ENCODE measurements around the gene GLIS1.

GLIS1 gene

GRCh38 chr1:53682881-53683280 is 56.1 kb downstream of the GLIS1 start:
- no peaks in the 10 kb centered on the region for H3K9me3 ChIP-seq (ENCODE audit: control insufficient read depth, low read depth, low read length)
- H3K27me3 ChIP-seq (ENCODE audit: control insufficient read depth, insufficient read depth, low read length) = peaks cover 39% of the 10 kb centered on the region
- no peak overlapping the region for H3K4me3 ChIP-seq (ENCODE audit: low read length)
- H3K4me1 ChIP-seq (ENCODE audit: control insufficient read depth, low read depth, low read length) = peaks cover 13% of the 10 kb centered on the region
- H3K27ac ChIP-seq (ENCODE audit: low read length) = no peak overlapping the region
- no peaks in the 10 kb centered on the region for H3K36me3 ChIP-seq (ENCODE audit: control insufficient read depth, low read depth, low read length)
- H3K9ac ChIP-seq (ENCODE audit: low read length) = no peak overlapping the region

- Histone ChIP-seq H3K4me1 (ENCODE audit: control insufficient read depth, low read depth, low read length) (peaks cover 13% of the 10 kb centered on the region), H3K36me3 (ENCODE audit: control insufficient read depth, low read depth, low read length) (no peaks in the 10 kb centered on the region), H3K27me3 (ENCODE audit: control insufficient read depth, insufficient read depth, low read length) (peaks cover 39% of the 10 kb centered on the region), H3K27ac (ENCODE audit: low read length) (no peak overlapping the region), H3K9ac (ENCODE audit: low read length) (no peak overlapping the region), H3K9me3 (ENCODE audit: control insufficient read depth, low read depth, low read length) (no peaks in the 10 kb centered on the region), H3K4me3 (ENCODE audit: low read length) (no peak overlapping the region)
Observed at GRCh38 chr1:53681977-53682685, 56.8 kb downstream of the GLIS1 start.

- H3K27me3 ChIP-seq (ENCODE audit: control insufficient read depth, insufficient read depth, low read length) = peaks cover 36% of the 10 kb centered on the region
- no peaks in the 10 kb centered on the region for H3K9me3 ChIP-seq (ENCODE audit: control insufficient read depth, low read depth, low read length)
- H3K4me1 ChIP-seq (ENCODE audit: control insufficient read depth, low read depth, low read length) = peaks cover 13% of the 10 kb centered on the region
- H3K36me3 ChIP-seq (ENCODE audit: control insufficient read depth, low read depth, low read length) = no peaks in the 10 kb centered on the region
- no peak overlapping the region for H3K4me3 ChIP-seq (ENCODE audit: low read length)
- H3K9ac ChIP-seq (ENCODE audit: low read length) = no peak overlapping the region
- H3K27ac ChIP-seq (ENCODE audit: low read length) = no peak overlapping the region
Observed at GRCh38 chr1:53681351-53681976, 57.5 kb downstream of the GLIS1 start.

- Histone ChIP-seq H3K9me3 (ENCODE audit: control insufficient read depth, low read depth, low read length) (no peaks in the 10 kb centered on the region), H3K9ac (ENCODE audit: low read length) (no peak overlapping the region), H3K36me3 (ENCODE audit: control insufficient read depth, low read depth, low read length) (no peaks in the 10 kb centered on the region), H3K4me1 (ENCODE audit: control insufficient read depth, low read depth, low read length) (peaks cover 13% of the 10 kb centered on the region), H3K27me3 (ENCODE audit: control insufficient read depth, insufficient read depth, low read length) (peaks cover 30% of the 10 kb centered on the region), H3K4me3 (ENCODE audit: low read length) (no peak overlapping the region), H3K27ac (ENCODE audit: low read length) (no peak overlapping the region)
Observed at GRCh38 chr1:53680868-53681267, 58.1 kb downstream of the GLIS1 start.

- H3K27me3 ChIP-seq (ENCODE audit: control insufficient read depth, insufficient read depth, low read length) = peaks cover 15% of the 10 kb centered on the region
- no peak overlapping the region for H3K27ac ChIP-seq (ENCODE audit: low read length)
- H3K9me3 ChIP-seq (ENCODE audit: control insufficient read depth, low read depth, low read length) = no peaks in the 10 kb centered on the region
- H3K4me1 ChIP-seq (ENCODE audit: control insufficient read depth, low read depth, low read length) = peaks cover 8% of the 10 kb centered on the region
- H3K4me3 ChIP-seq (ENCODE audit: low read length) = no peak overlapping the region
- no peak overlapping the region for H3K9ac ChIP-seq (ENCODE audit: low read length)
- H3K36me3 ChIP-seq (ENCODE audit: control insufficient read depth, low read depth, low read length) = no peaks in the 10 kb centered on the region
Observed at GRCh38 chr1:53678938-53679825, 59.8 kb downstream of the GLIS1 start.

- Histone ChIP-seq H3K4me1 (ENCODE audit: control insufficient read depth, low read depth, low read length) (peaks cover 8% of the 10 kb centered on the region), H3K4me3 (ENCODE audit: low read length) (no peak overlapping the region), H3K27me3 (ENCODE audit: control insufficient read depth, insufficient read depth, low read length) (peaks cover 15% of the 10 kb centered on the region), H3K36me3 (ENCODE audit: control insufficient read depth, low read depth, low read length) (no peaks in the 10 kb centered on the region), H3K9ac (ENCODE audit: low read length) (no peak overlapping the region), H3K27ac (ENCODE audit: low read length) (no peak overlapping the region), H3K9me3 (ENCODE audit: control insufficient read depth, low read depth, low read length) (no peaks in the 10 kb centered on the region)
Observed at GRCh38 chr1:53678507-53678906, 60.5 kb downstream of the GLIS1 start.

- Histone ChIP-seq H3K4me3 (ENCODE audit: low read length) (no peak overlapping the region), H3K9me3 (ENCODE audit: control insufficient read depth, low read depth, low read length) (no peaks in the 10 kb centered on the region), H3K36me3 (ENCODE audit: control insufficient read depth, low read depth, low read length) (no peaks in the 10 kb centered on the region), H3K4me1 (ENCODE audit: control insufficient read depth, low read depth, low read length) (peaks cover 12% of the 10 kb centered on the region), H3K27me3 (ENCODE audit: control insufficient read depth, insufficient read depth, low read length) (peaks cover 11% of the 10 kb centered on the region), H3K9ac (ENCODE audit: low read length) (no peak overlapping the region), H3K27ac (ENCODE audit: low read length) (no peak overlapping the region)
Observed at GRCh38 chr1:53678046-53678445, 60.9 kb downstream of the GLIS1 start.

- Histone ChIP-seq H3K27me3 (ENCODE audit: control insufficient read depth, insufficient read depth, low read length) (peaks cover 6% of the 10 kb centered on the region), H3K4me3 (ENCODE audit: low read length) (no peak overlapping the region), H3K27ac (ENCODE audit: low read length) (no peak overlapping the region), H3K4me1 (ENCODE audit: control insufficient read depth, low read depth, low read length) (peaks cover 12% of the 10 kb centered on the region), H3K9ac (ENCODE audit: low read length) (no peak overlapping the region), H3K9me3 (ENCODE audit: control insufficient read depth, low read depth, low read length) (no peaks in the 10 kb centered on the region), H3K36me3 (ENCODE audit: control insufficient read depth, low read depth, low read length) (no peaks in the 10 kb centered on the region)
Observed at GRCh38 chr1:53677486-53677885, 61.5 kb downstream of the GLIS1 start.

GRCh38 chr1:53672785-53673184 is 66.2 kb downstream of the GLIS1 start:
- no peaks in the 10 kb centered on the region for H3K9me3 ChIP-seq (ENCODE audit: control insufficient read depth, low read depth, low read length)
- no peak overlapping the region for H3K9ac ChIP-seq (ENCODE audit: low read length)
- peaks cover 5% of the 10 kb centered on the region for H3K4me1 ChIP-seq (ENCODE audit: control insufficient read depth, low read depth, low read length)
- H3K27ac ChIP-seq (ENCODE audit: low read length) = no peak overlapping the region
- no peak overlapping the region for H3K4me3 ChIP-seq (ENCODE audit: low read length)
- H3K27me3 ChIP-seq (ENCODE audit: control insufficient read depth, insufficient read depth, low read length) = no peaks in the 10 kb centered on the region
- H3K36me3 ChIP-seq (ENCODE audit: control insufficient read depth, low read depth, low read length) = no peaks in the 10 kb centered on the region

- Histone ChIP-seq H3K9ac (ENCODE audit: low read length) (no peak overlapping the region), H3K36me3 (ENCODE audit: control insufficient read depth, low read depth, low read length) (no peaks in the 10 kb centered on the region), H3K27ac (ENCODE audit: low read length) (no peak overlapping the region), H3K4me1 (ENCODE audit: control insufficient read depth, low read depth, low read length) (peaks cover 5% of the 10 kb centered on the region), H3K27me3 (ENCODE audit: control insufficient read depth, insufficient read depth, low read length) (no peaks in the 10 kb centered on the region), H3K9me3 (ENCODE audit: control insufficient read depth, low read depth, low read length) (no peaks in the 10 kb centered on the region), H3K4me3 (ENCODE audit: low read length) (no peak overlapping the region)
Observed at GRCh38 chr1:53672243-53672642, 66.7 kb downstream of the GLIS1 start.

- Histone ChIP-seq H3K27ac (ENCODE audit: low read length) (no peak overlapping the region), H3K36me3 (ENCODE audit: control insufficient read depth, low read depth, low read length) (no peaks in the 10 kb centered on the region), H3K9me3 (ENCODE audit: control insufficient read depth, low read depth, low read length) (no peaks in the 10 kb centered on the region), H3K4me3 (ENCODE audit: low read length) (no peak overlapping the region), H3K9ac (ENCODE audit: low read length) (no peak overlapping the region), H3K4me1 (ENCODE audit: control insufficient read depth, low read depth, low read length) (peaks cover 5% of the 10 kb centered on the region), H3K27me3 (ENCODE audit: control insufficient read depth, insufficient read depth, low read length) (no peaks in the 10 kb centered on the region)
Observed at GRCh38 chr1:53669621-53670191, 69.3 kb downstream of the GLIS1 start.

Measured in iPS-18a (cell line).